K562 (cell line): Measurements from ENCODE around the gene JSRP1.

Experiments used
- CBX1 ChIP-seq: sonication (generic); IDR thresholded peaks from 2 replicates; pipeline ENCODE4 v1.6.1; 2016; ENCODE audit warnings: antibody characterized with exemption, low read depth, mild to moderate bottlenecking
- ZNF655 ChIP-seq: fragments of 250-450 bp; sonication (Bioruptor Pico); IDR thresholded peaks from 2 replicates; pipeline ENCODE4 v1.5.0; 2021

- TF ChIP-seq ZNF655 (no peak), CBX1 (no peak)
Observed at GRCh38 chr19:2212861-2213711, 43.1 kb downstream of the JSRP1 start.
